NCI-H2107 (cell line): Measurements from ENCODE around the gene GUCA1C.

Experiments used
- DNase-seq: peaks from one replicate; lab custom pipeline; 2025; lab: John Stamatoyannopoulos, UW

The GUCA1C gene

GRCh38 chr3:108907194-108907593, 46.5 kb downstream of the GUCA1C start:
- DNase-seq, result no peak

GRCh38 chr3:108899530-108899929, 54.1 kb downstream of the GUCA1C start:
- DNase-seq, result no peak

GRCh38 chr3:108897883-108898282, 55.8 kb downstream of the GUCA1C start:
- no peak for DNase-seq

GRCh38 chr3:108894981-108895380, 58.7 kb downstream of the GUCA1C start:
- no peak for DNase-seq

- no peak for DNase-seq
These were observed 61.8 kb downstream of the GUCA1C start for GRCh38 chr3:108891833-108892232.

- DNase-seq, result no peak
These were observed 65.9 kb downstream of the GUCA1C start for GRCh38 chr3:108887777-108888176.

GRCh38 chr3:108887121-108887520, 66.6 kb downstream of the GUCA1C start:
- DNase-seq, result no peak

GRCh38 chr3:108883373-108883772, 70.3 kb downstream of the GUCA1C start:
- DNase-seq, result no peak

- no peak for DNase-seq
These were observed 70.9 kb downstream of the GUCA1C start for GRCh38 chr3:108882762-108883161.

- no peak for DNase-seq
These were observed 73.8 kb downstream of the GUCA1C start for GRCh38 chr3:108879915-108880314.

- DNase-seq, result no peak
These were observed 75.8 kb downstream of the GUCA1C start for GRCh38 chr3:108877901-108878300.

- DNase-seq, result no peak
These were observed 89.9 kb downstream of the GUCA1C start for GRCh38 chr3:108863799-108864135.

- DNase-seq, result no peak
These were observed 90.5 kb downstream of the GUCA1C start for GRCh38 chr3:108862865-108863798.

- no peak for DNase-seq
These were observed 92.3 kb downstream of the GUCA1C start for GRCh38 chr3:108861401-108861800.
